HG03460 (cell line): ENCODE data around the gene CDK19.
"Not testable (repeated sequence)": the region's sequence is repeated elsewhere in the genome, so short reads cannot be mapped to it uniquely, and the experiment has no call there.

Experiments used
- ATAC-seq: cut with Tn5 transposase; IDR thresholded peaks from one replicate; pipeline ENCODE4 v1.9.1; 2021; ENCODE audit not compliant: unreplicated experiment

Gene CDK19

DNA sequence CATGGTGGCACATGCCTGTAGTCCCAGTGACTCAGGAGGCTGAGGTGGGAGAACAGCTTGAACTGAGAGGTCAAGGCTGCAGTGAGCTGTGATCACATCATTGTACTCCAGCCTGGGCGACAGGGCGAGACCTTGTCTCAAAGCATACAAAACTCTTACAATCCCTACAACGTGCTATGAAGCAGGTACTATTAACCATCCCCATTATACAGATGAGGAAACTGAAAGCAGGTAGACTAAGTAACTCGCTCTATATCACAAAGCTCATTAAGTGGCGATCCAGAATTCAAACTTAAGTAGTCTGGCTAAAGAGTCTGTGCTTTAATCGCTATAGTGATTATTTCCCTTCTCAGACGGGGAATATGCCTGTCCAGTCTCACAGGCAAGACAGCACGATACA is 54.7 kb downstream of the CDK19 start:
- ATAC-seq: no peak

DNA sequence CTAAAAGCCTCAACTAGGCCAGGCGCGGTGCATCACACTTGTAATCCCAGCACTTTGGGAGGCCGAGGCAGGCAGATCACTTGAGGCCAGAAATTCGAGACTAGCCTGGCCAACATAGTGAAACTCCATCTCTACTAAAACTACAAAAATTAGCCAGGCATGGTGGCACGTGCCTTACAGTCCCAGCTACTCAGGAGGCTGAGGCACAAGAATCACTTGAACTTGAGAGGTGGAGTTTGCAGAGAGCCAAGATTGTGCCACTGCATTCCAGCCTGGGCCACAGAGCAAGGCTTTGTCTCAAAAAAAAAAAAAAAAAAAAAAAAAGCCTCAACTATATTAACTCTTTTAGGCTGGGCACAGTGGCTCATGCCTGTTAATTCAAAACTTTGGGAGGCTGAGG is 55.2 kb downstream of the CDK19 start:
- not testable (repeated sequence) for ATAC-seq

DNA sequence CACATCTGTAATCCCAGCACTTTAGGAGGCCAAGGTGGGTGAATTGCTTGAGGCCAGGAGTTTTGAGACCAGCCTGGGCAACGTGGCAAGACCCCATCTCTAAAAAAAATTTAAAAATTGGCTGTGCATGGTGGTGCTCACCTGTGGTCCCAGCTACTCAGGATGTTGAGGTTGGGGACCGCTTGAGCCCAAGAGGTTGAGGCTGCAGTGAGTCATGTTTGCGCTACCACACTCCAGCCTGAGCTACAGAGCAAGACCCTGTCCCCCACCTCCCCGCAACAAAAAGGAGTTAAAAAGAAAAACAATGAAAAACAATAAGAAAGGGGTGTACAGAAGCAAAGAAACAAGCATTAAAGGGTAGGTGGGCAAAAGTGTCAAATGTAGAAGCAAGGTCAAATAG is 57.3 kb downstream of the CDK19 start:
- no peak for ATAC-seq

DNA sequence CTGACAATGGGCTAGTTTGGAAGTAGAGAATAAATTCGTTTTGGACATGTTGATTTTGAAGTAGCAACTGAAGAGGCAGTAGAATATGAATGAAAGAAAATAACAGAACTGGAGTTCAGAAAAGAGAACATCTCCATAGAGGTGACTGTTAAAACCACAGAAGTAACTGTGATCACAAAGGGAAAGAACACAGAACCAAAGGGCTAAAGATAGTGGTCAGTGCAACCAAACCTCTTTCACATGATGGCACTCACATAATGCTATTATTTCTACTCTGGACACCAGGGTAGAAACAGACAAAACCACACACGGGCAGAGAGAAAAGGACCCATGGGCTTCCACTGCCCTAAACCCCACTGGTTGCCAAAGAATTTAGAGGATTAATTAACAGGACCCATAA is 58.5 kb downstream of the CDK19 start:
- ATAC-seq: peak; percentile 76

DNA sequence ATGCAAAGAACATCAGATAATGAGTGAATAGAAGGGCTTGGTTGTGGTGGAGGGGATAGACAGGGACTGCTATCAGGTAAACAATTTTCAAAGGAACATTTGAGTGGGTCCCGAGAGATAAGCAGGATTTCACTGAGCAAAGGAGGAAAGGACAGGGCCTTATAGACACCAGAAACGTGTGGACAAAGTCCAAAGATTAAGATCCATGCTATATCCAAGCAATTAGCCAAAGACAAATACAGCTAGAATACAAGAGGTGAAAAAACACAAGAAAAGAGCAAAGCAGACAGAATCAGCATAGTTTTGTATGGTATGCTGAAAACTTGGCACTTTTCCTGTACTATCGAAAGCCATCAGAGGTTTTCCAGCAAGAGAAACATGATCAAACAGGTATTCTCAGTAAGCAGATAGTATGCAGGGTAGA is 59.8 kb downstream of the CDK19 start:
- no peak for ATAC-seq

DNA sequence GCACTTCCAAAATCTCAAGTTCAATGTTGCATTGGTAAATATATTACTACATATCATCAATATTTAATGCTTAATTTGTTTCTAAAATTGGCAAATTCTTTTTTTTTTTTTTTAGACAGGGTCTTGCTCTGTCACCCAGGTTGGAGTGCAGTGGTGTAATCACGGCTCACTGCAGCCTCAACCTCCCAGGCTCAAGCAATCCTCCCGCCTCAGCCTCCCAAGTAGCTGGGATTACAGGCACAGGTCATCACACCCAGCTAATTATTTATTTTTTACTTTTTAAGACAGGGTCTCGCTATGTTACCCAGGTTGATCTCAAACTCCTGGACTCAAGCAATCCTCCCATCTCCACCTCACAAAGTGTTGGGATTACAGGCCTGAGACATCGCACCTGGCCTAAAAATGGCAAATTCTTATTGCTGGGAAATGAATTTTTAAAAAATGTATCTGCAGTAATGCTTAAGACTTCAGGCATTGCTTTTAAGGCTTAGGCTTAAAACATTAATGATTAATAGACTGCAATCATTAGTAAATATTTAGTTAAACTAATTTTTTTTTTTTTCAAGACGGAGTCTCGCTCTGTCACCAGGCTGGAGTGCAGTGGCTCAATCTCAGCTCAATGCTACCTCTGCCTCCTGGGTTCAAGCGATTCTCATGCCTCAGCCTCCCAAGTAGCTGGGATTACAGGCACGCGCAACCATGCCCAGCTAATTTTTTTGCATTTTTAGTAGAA is 61.2 kb downstream of the CDK19 start:
- ATAC-seq: not testable (repeated sequence)

DNA sequence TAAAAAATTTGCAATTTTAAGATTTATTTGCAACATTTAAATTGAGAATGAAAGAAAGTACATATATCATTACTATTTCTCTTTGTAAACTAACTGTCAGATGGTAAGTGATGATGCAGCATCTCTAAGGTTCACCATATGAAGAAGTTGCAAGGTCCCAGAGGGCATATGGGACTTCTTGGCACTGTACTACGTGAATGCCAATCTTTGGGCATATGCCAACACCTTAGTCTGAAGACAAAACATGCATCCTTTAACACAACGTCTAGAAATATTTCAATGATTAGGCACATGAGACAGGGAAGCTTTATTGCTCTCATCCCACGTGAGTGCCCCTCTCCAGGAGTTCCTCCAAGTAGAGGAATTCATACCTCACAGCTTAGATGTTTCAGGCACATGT is 66.8 kb downstream of the CDK19 start:
- ATAC-seq: no peak

DNA sequence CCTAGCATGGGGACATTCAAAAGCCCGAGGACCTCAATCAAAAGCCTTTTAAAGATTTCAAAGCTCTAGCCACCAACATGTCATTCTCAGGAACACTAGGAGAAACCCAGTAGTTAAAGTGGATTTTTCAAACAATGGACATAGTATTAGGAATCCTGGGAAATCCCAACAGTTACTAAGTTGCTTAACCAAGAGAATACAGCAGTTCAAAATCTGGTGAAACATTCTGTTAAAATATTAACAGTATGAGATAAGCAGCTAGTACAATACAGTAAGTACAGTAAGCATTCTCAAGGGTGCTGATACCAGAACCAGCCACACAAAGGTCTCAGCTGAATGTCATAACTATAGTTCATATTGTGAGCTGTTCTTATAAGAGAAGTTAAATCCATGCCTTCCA is 68.6 kb downstream of the CDK19 start:
- ATAC-seq: no peak

DNA sequence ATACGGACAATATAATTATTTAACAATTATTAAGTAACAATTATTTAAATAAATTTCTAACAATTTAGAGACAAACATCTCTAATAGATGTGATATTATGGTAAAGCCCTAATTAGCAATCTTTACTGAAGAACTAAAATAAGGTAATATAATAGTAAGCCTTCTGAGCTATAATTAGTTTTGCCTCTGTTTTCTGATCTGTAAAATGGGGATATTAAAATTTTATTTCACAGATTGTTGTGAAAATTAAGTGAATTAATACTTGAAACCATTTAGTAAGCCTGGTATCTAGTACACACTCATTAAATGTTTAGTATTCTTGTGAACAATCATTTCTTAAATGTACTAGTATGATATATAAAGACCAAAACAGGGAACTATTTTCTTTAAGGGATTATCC is 70.3 kb downstream of the CDK19 start:
- no peak for ATAC-seq

DNA sequence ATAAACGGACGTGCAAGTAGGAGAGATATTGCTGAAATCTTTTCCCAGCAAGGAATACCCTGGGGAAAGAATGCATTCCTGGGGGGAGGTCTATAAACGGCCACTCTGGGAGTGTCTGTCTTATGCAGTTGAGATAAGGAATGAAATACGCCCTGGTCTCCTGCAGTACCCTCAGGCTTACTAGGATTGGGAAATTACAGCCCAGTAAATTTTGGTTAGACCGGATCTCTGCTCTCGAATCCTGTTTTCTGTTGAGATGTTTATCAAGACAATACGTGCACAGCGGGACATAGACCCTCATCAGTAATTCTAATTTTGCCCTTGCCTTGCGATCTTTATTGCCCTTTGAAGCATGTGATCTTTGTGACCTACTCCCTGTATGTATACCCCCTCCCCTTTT is 72.7 kb downstream of the CDK19 start:
- ATAC-seq: not testable (repeated sequence)

DNA sequence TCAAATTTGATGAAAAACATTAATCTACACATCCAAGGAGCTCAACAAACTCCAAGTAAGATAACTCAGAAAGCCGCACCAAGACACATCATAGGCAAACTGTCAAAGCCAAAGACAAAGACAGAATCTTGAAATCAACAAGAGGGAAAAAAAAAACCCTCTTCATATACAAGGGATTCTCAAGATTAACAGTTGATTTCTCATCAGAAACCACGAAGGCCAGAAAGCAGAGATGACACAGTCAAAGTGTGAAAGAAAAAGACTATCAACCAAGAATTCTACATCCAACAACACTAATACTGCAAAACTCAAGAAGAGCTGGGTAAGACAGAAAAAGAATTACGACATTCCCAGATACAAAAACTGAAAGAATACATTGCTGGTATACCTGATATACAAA is 73.8 kb downstream of the CDK19 start:
- no peak for ATAC-seq

DNA sequence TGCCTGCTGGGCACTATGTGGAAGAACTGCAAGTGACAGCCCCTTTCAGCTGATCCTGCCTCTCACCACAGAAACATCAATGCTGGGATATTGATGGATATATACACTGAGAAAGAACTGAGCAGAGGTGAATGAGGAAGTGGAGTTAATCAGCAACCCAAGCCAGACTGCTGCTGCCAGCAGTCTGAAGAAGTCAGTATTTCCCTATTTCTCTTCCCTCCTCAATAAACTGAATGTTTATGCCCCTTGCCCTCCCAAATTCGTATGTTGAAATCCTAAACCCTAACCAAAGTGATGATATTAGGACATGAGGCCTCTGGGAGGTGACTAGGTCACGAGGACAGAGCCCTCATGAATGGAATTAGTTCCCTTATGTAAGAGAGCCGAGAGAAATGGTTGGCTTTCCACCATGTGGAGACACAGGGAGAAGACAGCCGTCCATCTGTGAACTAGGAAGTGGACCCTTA is 76.3 kb downstream of the CDK19 start:
- ATAC-seq: no peak

DNA sequence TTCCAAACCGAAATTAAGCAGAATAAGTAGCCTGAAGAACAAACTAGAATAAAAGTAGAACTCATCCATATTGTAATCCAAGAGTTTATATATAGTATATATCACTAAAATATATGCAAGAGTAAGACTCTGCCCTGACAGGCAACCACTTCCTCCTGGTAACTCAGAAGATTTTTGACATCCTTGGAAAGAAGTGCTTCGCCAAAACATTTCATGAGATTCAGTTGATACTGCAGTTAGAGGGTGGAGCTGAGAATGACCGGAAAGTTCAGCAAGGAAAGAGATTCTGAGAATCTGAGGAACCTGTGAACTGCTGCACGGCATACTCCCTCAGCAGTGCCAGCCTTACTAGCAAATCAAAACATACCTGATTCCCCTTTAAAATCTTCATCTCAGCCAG is 79.6 kb downstream of the CDK19 start:
- no peak for ATAC-seq

DNA sequence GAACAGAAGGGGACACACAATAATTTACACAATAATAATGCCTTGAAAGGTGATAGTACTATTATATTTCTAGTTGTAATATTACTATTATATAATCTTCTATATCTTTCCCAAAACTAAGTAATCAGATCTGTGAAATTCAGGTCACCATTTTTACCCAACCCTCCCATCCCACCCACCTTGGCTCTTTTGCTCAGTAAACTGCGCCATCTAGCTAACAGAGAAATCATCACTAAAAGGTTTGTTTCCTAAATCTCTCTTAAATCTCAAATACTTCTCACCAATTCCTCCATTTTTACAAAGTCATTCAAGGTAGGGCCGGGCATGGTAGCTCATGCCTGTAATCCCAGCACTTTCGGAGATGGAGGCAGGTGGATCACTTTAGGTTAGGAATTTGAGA is 83.4 kb downstream of the CDK19 start:
- no peak for ATAC-seq

DNA sequence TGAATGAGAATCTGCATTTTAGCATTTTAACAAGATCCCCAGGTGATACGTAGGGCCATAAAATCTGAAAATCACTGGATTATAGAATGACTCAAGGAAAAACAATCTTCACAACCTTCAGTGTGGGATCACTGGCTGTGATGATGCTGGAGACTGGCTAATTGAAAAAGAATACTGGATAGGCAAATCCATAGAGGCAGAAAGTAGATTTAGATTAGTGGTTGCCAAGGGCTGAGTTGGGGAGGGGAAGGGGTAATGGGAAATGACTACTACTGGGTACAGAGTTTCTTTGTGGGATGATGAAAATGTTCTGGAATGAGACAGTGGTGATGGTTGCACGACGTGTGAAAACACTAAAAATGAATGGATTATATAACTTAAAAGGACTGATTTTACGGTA is 84.1 kb downstream of the CDK19 start:
- ATAC-seq: no peak

DNA sequence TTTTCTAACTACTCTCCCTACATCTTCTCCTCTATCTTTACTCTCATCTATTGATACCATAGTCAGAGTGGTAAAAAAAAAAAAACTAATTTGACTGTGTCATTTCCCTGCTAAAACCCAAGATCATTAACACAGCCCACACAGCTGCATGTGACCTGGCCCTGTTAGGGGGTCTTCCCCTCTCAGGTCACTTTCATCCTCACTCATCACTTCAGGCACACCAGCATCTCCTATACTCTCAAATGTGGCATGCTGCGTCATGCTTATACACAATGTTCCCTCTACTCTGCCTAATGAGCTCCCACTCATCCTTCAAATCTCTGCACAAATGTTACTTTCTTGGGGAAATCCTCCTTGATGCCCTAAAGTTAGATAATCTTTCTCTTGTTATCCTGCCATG is 86.8 kb downstream of the CDK19 start:
- peak; percentile 67 for ATAC-seq

DNA sequence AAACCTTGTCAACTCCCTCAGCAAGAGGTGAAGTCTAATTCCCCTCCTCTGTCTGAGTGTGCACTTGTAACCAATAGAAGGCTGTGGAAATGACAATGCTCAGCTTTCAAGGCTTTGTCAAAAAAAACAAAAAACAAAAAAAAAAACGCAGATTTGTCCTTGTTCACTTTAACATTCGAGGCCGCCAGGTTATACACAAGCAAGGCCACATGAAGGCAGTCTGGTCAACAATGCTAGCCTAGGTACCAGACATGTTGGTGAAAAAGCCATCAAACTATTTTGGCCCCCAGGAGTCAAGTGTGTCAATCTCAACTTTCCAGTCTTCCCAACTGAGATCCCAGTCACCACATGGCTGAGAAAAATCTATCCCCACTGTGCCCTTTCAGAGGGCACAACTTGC is 92.3 kb downstream of the CDK19 start:
- ATAC-seq: no peak

DNA sequence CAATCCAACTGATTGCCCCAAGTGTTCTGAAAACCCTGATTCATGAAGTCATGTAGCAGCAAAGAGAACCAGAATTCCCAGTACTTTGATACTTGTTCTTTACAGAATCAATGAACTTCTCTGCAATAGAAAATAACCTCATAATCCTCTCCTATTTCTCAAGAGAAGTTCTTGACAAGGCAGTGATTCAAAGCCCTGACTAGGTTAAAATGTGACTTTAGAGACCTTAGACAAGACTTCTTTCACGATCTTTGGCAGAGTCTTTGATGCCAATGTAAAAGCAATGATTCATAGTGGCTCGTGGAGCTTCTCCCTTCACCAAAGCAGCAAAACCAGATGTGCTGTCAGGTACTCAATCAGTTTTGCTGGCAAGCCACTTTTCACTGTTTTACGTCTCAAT is 95.2 kb downstream of the CDK19 start:
- no peak for ATAC-seq

DNA sequence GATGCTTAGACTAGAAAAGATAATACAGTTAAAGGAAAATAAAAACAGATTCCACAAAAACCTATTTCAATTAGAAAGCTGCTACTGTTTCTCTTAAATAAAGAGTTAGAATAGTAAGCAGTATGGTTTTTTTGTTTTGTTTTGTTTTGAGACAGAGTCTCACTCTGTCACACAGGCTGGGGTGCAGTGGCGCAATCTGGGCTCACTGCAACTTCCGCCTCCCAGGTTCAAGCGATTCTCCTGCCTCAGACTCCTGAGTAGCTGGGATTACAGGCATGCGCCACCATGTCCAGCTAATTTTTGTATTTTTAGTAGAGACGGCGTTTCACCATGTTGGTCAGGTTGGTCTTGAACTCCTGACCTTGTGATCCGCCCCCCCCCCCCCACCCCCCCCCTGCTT is 95.7 kb downstream of the CDK19 start:
- ATAC-seq: not testable (repeated sequence)

DNA sequence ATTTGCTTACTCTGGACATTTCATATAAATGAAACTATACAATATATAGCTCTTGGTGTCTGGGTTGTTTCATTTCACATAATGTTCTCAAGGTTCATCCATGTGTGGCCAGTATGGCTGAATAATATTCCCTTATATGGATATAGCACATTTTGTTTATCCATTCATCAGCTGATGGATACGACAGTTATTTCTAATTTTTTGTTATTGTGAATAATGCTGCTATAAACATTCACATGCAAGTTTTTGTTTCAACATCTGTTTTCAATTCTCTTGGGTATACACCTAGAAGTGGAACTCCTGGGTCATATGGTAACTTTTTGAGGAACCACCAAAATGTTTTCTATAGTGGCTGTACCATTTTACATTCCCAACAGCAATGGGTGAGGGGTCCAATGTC is 101.1 kb downstream of the CDK19 start:
- ATAC-seq: no peak

DNA sequence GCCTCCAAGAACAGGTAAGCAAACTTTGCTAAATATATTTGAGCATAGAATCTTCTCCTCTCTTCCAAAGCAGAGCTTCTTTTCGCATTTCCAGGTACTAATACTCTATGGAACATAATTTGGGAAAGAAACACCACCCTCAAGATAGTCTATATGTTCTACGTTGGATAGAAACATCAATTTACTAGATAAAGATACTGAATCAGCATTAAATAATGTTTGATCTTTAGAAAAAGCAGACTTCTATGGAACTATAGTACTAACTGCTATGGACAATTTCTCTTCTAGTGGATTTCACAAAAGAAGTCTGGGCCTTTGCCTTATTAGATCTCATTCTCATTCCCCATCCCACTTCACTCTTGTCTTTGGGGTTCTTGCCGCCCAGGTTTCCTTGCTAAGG is 103.0 kb downstream of the CDK19 start:
- no peak for ATAC-seq

DNA sequence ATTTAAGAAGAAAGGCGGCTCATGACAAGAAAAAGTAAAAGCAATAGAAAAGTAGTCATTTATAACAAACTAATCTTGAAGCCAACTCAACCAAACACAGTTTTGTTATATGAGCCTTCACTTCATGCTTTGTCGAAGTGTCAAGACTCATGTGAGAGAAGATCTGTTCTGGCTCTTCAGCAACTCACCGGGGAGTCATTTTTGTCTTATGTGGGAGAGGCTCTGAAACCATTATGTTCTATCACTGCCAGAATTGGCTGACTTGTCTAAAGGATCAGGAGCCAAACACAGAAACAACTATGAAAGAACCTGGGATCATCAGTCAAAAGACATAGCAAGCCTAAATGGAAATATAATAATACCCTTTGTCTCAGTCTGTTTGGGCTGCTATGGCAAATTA is 105.2 kb downstream of the CDK19 start:
- ATAC-seq: no peak

DNA sequence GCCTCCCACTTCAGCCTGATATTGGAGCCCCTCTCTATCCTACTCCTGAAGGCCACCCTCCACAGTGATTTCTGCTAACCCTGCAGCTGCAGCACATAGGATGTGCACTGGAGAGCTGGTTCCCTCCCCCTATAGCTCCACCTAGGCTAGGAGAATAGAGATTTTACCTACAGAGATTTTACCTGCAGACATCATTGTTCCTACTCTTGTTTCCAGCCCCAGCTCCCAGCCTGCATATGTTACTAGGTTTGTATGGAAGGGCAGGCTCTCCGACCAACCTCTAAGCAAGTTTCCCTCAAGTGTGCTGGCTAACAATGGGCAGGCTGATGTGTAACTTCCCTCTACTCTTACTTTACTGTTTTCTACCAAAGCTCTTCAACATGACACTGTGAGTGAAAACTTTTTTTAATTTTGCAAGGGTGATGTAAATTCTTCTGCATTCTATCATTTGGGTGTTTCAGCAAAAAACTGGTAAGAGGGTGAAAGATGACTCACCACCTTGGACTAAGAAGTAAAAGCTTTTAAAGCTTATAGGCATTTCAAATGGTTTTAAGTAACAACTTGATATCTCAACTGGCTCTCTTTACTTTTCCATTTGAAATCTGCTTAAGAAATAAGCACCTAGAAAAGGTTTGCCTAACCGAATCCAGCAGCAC is 106.8 kb downstream of the CDK19 start:
- ATAC-seq: no peak
